Activated T-helper 1 cell treated with anti-CD3 and anti-CD28 coated beads, Interleukin-2, amount 50 U/mL, for 16 hours (primary cell): ENCODE measurements around the gene CACNA1G.

Experiments used
- DNase-seq, 2 donors: peaks; one replicate each; pipeline ENCODE4 v3.0.0-alpha.2; 2020; ENCODE audit warnings: low read depth in 1 of 2, low spot score in 1 of 2

The CACNA1G gene

GRCh38 chr17:50560185-50560824 is at the start of gene CACNA1G:
Gene CACNA1G, plus strand, starts transcription at chr17:50560715. Its CDS starts 745 bp downstream, at chr17:50561460.
- peak; percentile 73 to 78 for DNase-seq

DNA sequence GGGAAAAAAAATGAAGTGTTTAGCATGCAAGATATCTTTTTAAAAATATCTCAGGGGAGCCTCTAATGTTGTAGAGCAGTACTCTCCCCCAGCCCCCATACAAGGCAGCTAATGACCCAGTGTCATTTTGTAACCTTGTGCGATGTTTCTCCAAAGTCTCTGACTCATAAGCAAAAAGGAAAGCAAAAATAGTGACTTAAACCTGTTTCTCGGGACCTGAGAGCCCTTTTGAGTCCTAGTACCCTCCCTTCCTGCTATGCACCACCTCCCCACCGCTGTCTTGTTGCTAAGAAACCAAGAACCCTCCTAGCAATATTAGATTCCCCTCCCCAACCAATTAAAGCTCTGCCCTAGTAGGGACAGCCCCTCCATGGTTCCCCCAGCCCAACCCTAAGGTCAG is 49.5 kb upstream of the CACNA1G start:
- DNase-seq = no peak

GRCh38 chr17:50513495-50513894 is 47.0 kb upstream of the CACNA1G start:
- no peak for DNase-seq

DNA sequence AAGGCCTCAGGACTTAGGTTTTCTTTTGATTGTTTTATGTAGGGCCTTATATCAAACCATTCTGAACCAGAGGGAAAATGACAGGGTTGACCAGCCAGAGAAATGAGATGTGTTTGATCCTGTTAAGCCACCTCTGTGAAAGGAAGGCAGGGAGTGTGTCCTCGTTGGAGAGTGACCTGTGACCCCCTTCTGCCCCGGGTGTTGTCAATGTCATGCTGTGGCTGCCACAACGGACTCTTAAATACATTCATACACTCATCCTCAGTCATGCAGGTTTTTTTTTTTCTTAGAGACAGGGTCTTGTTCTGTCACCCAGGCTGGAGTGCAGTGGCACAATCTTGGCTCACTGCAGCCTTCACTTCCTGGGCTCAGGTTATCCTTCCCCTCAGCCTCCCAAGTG is 46.1 kb upstream of the CACNA1G start:
- no peak for DNase-seq

DNA sequence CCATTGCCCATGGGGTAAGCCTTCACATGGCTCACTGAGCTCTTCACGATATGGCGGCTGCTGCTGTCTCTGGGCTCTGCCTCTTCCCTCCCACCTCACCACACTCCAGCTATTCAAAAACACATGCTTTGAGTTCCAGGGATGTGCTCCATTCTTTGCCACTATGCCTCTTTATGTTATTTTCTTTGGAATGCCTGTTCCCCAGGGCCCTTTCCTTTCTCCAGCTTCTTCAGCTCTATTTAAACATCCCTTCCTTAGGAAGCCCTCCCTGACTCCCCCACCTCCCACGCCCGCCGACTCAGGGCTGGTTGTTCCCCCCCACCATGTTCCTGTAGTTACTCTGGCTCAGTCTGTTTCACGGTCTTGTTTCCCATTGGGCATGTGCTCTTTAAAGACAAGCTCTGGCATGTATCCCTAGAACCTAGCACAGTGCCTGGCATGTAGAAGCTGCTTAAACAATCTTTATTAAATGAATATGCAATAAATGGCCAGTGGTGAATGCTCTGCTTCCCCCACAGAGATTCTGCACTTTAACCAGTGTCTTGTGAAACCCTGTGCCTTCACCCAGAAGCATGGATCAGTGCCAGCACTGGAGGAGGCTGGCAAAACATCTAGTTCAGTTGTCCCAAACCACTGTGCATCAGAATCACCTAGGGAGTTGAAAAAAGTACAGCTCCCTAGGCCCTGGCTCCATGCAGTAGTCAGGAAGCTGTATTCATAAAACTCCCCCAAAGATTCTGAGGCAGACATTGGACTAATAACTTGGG is 45.4 kb upstream of the CACNA1G start:
- no peak for DNase-seq

DNA sequence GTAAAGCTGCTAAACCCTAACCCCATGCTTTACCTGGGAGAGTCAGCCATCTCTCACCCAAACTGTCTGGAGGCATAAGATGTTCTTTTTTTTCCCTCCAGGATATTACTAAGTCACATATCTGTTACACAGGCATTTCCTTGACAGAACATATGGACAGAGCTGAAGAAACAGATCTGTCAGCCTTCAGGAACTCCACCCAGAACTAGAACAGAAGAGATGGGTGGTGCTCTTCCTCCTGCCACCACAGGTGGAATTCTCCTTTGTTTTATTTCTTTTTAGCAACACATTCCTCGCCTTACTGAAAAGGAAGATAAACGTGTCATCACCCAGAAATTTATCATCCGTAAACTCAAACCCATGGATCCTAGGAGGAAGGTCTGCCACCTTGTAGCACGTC is 43.5 kb upstream of the CACNA1G start:
- DNase-seq = no peak

DNA sequence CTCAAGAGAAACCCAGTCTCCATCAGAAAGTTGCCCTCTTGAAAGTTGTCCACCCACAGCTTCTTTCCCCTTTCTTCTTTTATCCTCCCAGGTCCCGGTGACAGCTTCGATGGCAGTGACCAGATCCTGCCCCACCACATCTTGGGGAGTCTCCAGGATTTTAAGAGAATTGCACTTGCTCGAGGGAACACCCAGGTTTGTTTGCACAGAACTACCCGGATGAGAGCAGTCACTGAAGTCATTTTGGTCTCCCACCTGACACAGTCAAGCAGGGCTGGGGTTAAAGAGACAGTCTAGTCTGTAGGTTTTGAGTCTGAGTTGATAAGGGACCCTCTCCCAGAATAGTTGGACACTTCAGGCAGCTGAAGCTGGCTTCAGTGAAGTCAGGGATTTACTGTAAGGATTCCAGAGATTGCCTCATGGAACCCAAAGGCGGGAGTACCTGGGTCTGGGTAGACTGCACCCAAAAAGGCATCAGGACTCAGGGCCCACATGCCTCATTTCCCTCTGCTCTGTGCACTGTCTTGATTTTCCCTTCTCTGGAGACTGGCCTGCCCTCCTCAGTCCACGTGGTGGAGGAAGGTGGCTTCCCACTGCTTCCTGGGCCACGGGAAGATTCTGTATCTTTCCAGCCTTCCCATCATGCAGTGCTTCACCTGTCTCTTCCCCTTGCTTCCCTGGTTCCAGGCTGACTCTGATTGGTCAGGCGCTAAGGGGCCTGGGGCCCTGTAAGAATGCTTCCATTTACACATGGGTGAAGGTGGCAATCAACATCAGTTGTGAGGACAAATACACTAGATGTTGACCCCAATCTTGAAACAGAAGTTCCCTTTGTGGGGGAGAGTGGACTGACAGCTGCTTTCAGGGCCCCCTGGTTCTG is 42.8 kb upstream of the CACNA1G start:
- no peak for DNase-seq

- DNase-seq = no peak
These were observed 42.0 kb upstream of the CACNA1G start for GRCh38 chr17:50518384-50519023.

DNA sequence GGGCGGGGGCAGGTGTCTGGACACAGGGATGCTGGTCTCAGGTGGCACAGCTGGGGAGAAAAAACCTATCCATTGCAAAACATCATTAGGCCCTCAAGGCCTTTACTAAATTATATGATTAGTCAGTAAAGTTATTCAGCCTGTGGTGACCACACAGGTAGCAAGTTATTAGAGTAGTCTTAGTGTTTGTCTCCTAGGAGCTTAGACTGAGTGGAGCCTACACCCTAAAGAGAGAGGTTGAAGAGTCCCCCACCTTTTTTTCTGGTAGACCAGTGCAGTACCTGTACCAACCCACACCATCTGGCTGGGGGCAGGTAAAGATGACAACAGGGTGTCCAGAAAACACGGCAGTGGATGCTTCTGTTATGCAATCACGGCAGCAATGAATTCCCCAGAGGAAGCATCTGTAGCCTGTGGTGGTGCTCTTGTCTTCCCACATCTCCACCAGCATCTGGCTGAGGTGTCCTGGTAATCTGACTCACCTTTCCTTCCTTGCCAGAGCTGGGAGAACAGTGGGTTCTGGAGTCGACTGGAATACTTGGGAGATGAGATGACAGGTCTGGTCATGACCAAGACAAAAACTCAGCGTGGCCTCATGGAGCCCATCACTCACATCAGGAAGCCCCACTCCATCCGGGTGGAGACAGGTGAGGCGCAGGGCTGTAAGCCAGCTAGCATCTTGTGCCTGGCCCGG is 41.2 kb upstream of the CACNA1G start:
- no peak for DNase-seq

DNA sequence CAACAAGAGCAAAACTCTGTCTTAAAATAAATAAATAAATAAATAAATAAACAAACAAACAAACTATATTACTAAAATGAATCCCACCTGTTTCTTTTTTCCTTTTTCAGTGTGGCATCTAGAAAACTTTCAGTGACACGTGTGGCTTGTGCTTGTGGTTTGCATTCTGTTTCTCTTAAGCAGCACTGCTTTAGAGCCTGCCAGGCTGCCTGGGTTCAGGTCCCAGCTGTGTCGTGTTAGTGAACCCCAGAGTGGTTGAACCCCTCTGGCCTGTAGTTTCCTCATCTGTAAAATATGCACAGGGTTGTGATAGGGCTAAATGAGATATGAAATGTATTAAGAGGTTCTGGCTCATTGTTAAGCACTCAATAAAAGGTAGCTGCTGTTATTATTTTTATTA is 40.0 kb upstream of the CACNA1G start:
- DNase-seq = no peak

- DNase-seq = no peak
These were observed 39.0 kb upstream of the CACNA1G start for GRCh38 chr17:50521514-50521913.

DNA sequence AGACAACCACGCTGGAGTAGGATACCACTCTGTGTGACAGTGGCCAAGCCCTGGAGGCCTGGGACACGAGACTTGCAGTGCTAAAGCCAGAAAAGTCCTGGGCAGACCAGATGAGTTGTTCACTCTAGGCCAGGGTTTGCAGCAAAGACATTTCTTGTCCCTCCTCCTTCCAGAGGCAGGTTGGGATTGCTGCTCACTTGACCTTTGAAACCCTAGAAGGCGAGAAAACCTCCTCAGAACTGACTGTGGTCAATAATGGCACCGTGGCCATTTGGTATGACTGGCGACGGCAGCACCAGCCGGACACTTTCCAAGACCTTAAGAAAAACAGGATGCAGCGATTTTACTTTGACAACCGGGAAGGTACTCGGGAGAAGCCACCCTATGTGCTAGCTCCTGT is 37.7 kb upstream of the CACNA1G start:
- no peak for DNase-seq

DNA sequence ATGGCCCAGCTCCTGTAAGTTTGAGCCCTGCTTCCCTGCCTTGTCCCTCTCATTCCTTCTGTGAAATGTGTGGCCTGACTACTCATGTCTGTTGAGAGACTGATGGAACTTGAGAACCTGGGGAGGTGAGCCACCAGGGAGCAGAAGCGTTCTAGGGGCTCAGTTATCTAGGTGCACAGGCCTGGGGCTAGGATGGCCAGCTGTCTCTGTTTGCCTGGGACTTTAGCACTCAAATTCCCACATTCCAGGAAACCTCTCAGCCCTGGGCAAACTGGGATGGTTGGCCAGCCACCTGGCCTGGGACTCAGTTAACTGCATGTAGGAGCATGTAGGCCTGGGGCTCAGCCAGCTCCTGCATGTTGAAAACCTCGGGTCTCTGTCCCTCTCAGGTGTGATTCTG is 37.3 kb upstream of the CACNA1G start:
- DNase-seq = no peak

DNA sequence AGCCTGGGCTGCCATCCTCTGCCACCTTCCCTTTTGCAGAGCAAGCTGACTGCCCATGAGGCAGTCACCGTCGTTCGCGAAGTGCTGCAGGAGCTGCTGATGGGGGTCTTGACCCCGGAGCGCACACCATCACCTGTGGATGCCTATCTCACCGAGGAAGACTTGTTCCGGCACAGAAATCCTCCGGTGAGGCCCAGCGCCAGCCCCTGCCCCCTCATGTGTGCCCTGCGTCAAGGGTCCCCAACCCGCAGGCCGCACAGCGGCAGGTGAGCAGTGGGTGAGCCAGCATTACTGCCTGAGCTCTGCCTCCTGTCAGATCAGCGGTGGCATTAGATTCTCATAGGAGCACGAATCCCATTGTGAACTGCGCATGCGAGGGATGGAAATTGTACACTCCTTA is 35.7 kb upstream of the CACNA1G start:
- DNase-seq = no peak

GRCh38 chr17:50527155-50527762 is 33.3 kb upstream of the CACNA1G start:
- no peak for DNase-seq

GRCh38 chr17:50527949-50528474 is 32.5 kb upstream of the CACNA1G start:
- no peak for DNase-seq

- no peak for DNase-seq
These were observed 30.7 kb upstream of the CACNA1G start for GRCh38 chr17:50529849-50530248.

- DNase-seq = no peak
These were observed 29.0 kb upstream of the CACNA1G start for GRCh38 chr17:50531428-50532025.

GRCh38 chr17:50532452-50533024 is 28.0 kb upstream of the CACNA1G start, which contains the start of gene EPN3:
Gene EPN3, plus strand, starts transcription at chr17:50532735. Its CDS starts 3,822 bp downstream, at chr17:50536557.
- no peak for DNase-seq
